Suppressor macrophage treated with lipopolysaccharide for 4 hours (primary cell): Measurements from ENCODE around the gene ACBD7.

Experiments
- DNase-seq: peaks from one replicate; pipeline ENCODE4 v3.0.0-alpha.2; 2020

Gene ACBD7

GRCh38 chr10:15084502-15084922, 4.1 kb downstream of the ACBD7 start:
- DNase-seq = peak; percentile 4

- DNase-seq = no peak
Observed at GRCh38 chr10:15083674-15084501, 4.7 kb downstream of the ACBD7 start.

- no peak for DNase-seq
Observed at GRCh38 chr10:15075421-15075820, 13.2 kb downstream of the ACBD7 start.

GRCh38 chr10:15072358-15072757, 16.2 kb downstream of the ACBD7 start:
- DNase-seq = no peak

GRCh38 chr10:15069230-15069629, 19.3 kb downstream of the ACBD7 start:
- DNase-seq = no peak

GRCh38 chr10:15068802-15069201, 19.8 kb downstream of the ACBD7 start:
- DNase-seq = no peak

- no peak for DNase-seq
Observed at GRCh38 chr10:15067154-15067553, 21.4 kb downstream of the ACBD7 start.

- no peak for DNase-seq
Observed at GRCh38 chr10:15060638-15061037, 27.9 kb downstream of the ACBD7 start.

- no peak for DNase-seq
Observed at GRCh38 chr10:15059914-15060313, 28.7 kb downstream of the ACBD7 start.

- no peak for DNase-seq
Observed at GRCh38 chr10:15058689-15059088, 29.9 kb downstream of the ACBD7 start.

- no peak for DNase-seq
Observed at GRCh38 chr10:15053061-15053460, 35.5 kb downstream of the ACBD7 start.

- no peak for DNase-seq
Observed at GRCh38 chr10:15052121-15052520, 36.5 kb downstream of the ACBD7 start.

GRCh38 chr10:15049533-15049932, 39.0 kb downstream of the ACBD7 start:
- DNase-seq = no peak

GRCh38 chr10:15046626-15047025, 42.0 kb downstream of the ACBD7 start:
- no peak for DNase-seq

- DNase-seq = no peak
Observed at GRCh38 chr10:15045380-15045779, 43.2 kb downstream of the ACBD7 start.

GRCh38 chr10:15043674-15044073, 44.9 kb downstream of the ACBD7 start, which contains the start of gene OLAH:
Gene OLAH, plus strand, starts transcription at chr10:15043943. Its CDS starts 3,346 bp downstream, at chr10:15047289.
- DNase-seq = peak; percentile 32

GRCh38 chr10:15038416-15038815, 50.2 kb downstream of the ACBD7 start:
- no peak for DNase-seq

- DNase-seq = no peak
Observed at GRCh38 chr10:15037691-15038090, 50.9 kb downstream of the ACBD7 start.

GRCh38 chr10:15035385-15036301, 52.9 kb downstream of the ACBD7 start:
- peak; percentile 94 for DNase-seq

GRCh38 chr10:15027741-15028140, 60.8 kb downstream of the ACBD7 start:
- no peak for DNase-seq
